ENCODE measurements around the gene RAB6B. TPM values are rescaled to one million over a fixed set of nuclear protein-coding genes. Genes with fewer than 3 reads are reported as not detected.

RAB6B gene
- total and polyA plus RNA-seq, 2 of the 4 experiments (the other 2 are of a cell fraction), result 0.18 to 1.2 TPM

DNA sequence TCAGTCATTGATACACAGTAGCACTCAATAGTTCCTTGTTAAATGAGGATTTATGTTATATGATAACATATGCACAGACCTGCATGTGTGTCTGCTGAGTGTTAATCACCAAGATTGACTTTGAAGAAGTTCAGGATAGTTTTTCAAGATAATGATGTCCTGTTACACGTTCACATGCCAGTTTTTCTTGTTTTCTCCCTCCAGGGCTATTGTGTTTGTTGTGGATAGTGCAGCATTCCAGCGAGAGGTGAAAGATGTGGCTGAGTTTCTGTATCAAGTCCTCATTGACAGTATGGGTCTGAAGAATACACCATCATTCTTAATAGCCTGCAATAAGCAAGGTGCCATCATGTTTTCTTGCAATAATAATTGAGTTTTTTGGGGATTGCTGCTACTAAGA lies 80.3 kb downstream of the RAB6B start:
- H3K79me1 ChIP-seq (ENCODE audit: low read depth in 1 of 2, low read length in 2 of 2), result peaks cover 6 to 10% of the 10 kb centered on the region in 2 experiments; a peak in 3 of 4 replicates
- TF ChIP-seq RAD21 (IDR thresholded peaks at IDR 0.05; ENCODE audit: low read length) (no peak), RFX5 (IDR thresholded peaks at IDR 0.05; ENCODE audit: low read depth, low read length) (no peak), BHLHE40 (IDR thresholded peaks at IDR 0.05; ENCODE audit: low read depth, low read length) (no peak), MAFK (IDR thresholded peaks at IDR 0.05; ENCODE audit: low read depth, low read length) (no peak), MXI1 (IDR thresholded peaks at IDR 0.05; ENCODE audit: borderline replicate concordance, low read depth, low read length) (no peak)
- TF ChIP-seq, protein P1, sequence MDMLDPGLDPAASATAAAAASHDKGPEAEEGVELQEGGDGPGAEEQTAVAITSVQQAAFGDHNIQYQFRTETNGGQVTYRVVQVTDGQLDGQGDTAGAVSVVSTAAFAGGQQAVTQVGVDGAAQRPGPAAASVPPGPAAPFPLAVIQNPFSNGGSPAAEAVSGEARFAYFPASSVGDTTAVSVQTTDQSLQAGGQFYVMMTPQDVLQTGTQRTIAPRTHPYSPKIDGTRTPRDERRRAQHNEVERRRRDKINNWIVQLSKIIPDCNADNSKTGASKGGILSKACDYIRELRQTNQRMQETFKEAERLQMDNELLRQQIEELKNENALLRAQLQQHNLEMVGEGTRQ (IDR thresholded peaks at IDR 0.05; ENCODE audit: low read depth, low read length), result no peak
- TF ChIP-seq, protein P2, sequence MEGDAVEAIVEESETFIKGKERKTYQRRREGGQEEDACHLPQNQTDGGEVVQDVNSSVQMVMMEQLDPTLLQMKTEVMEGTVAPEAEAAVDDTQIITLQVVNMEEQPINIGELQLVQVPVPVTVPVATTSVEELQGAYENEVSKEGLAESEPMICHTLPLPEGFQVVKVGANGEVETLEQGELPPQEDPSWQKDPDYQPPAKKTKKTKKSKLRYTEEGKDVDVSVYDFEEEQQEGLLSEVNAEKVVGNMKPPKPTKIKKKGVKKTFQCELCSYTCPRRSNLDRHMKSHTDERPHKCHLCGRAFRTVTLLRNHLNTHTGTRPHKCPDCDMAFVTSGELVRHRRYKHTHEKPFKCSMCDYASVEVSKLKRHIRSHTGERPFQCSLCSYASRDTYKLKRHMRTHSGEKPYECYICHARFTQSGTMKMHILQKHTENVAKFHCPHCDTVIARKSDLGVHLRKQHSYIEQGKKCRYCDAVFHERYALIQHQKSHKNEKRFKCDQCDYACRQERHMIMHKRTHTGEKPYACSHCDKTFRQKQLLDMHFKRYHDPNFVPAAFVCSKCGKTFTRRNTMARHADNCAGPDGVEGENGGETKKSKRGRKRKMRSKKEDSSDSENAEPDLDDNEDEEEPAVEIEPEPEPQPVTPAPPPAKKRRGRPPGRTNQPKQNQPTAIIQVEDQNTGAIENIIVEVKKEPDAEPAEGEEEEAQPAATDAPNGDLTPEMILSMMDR (conservative IDR thresholded peaks at IDR 0.05; ENCODE audit: low read depth, low read length), result no peak
- ATAC-seq (ENCODE audit: low read depth) (no peak), DNase-seq (no peak)
- H4K5ac ChIP-seq (ENCODE audit: low read depth, low read length), result no peak overlapping the region
- H3K4ac ChIP-seq (ENCODE audit: low read depth, low read length), result no peak overlapping the region
- H3K9ac ChIP-seq (ENCODE audit: low read depth, low read length), result no peak overlapping the region
- no peak overlapping the region for H3K23ac ChIP-seq (ENCODE audit: low read depth, low read length)
- H3K9me1 ChIP-seq (ENCODE audit: insufficient read depth, low read length), result no peaks in the 10 kb centered on the region; the same call in 1 of the 2 replicates
- H3K9me3 ChIP-seq (ENCODE audit: control insufficient read depth, insufficient read depth, low read length), result no peaks in the 10 kb centered on the region
- H3K36me3 ChIP-seq (ENCODE audit: control insufficient read depth, insufficient read depth, low read length), result peaks cover 26% of the 10 kb centered on the region
- no peak overlapping the region for H2BK15ac ChIP-seq (ENCODE audit: low read depth, low read length)
- peaks cover 2% of the 10 kb centered on the region; the same call in 1 of the 2 replicates for H4K20me1 ChIP-seq (ENCODE audit: insufficient read depth, low read length)
- H3K4me2 ChIP-seq (ENCODE audit: low read depth, low read length), result no peak overlapping the region
- H2BK5ac ChIP-seq (ENCODE audit: low read depth, low read length, poor library complexity, severe bottlenecking), result no peak overlapping the region
- no peak overlapping the region for H3K27ac ChIP-seq (ENCODE audit: insufficient read depth, low read length)
- no peak overlapping the region for H3K4me3 ChIP-seq (ENCODE audit: insufficient read depth, low read depth, low read length)
- H3K4me1 ChIP-seq (ENCODE audit: control insufficient read depth, insufficient read depth, low read length), result no peaks in the 10 kb centered on the region
- H2BK120ac ChIP-seq (ENCODE audit: low read depth, low read length), result no peak overlapping the region
- no peak overlapping the region for H3K56ac ChIP-seq (ENCODE audit: extremely low read depth, insufficient read depth, low read length)
- H3K14ac ChIP-seq (replicated peaks; ENCODE audit: low read depth, low read length), result no peak overlapping the region
- H2BK20ac ChIP-seq (ENCODE audit: low read depth, low read length), result no peak overlapping the region
- intact Hi-C loops (cut with micrococcal nuclease), result loop anchor here (5.0 to 10.0 kb wide), 2 partner anchors 379 to 482 kb away; no protein-coding TSS in a partner anchor
- dilution Hi-C loops (cut with HindIII; ENCODE audit: low sequenced_read_pairs, unreplicated experiment), result no loop called here
- in situ Hi-C loops (cut with MboI; ENCODE audit: low sequenced_read_pairs), result loop anchor here (10.0 to 25.0 kb wide), 3 partner anchors 109 to 672 kb away; partner anchors contain the start of genes ANAPC13 and CEP63
- H2AK9ac ChIP-seq (replicated peaks; ENCODE audit: low read depth, low read length, poor library complexity), result no peak overlapping the region
- H2AFZ ChIP-seq (replicated peaks; ENCODE audit: low read length, poor library complexity), result no peak overlapping the region
- no peak overlapping the region for H4K91ac ChIP-seq (ENCODE audit: insufficient read depth, low read depth, low read length)
- H3K27me3 ChIP-seq (ENCODE audit: control insufficient read depth, insufficient read depth, low read length), result no peaks in the 10 kb centered on the region
- H3K18ac ChIP-seq (ENCODE audit: low read depth, low read length), result no peak overlapping the region
- no peak overlapping the region for H2AK5ac ChIP-seq (ENCODE audit: low read depth, low read length)
- no CpG with 5 or more reads among the region's 2 CpGs for WGBS, 2 experiments (ENCODE audit: extremely low coverage in 2 of 2, insufficient read length in 1 of 2)
- ChIA-PET CTCF (no interaction called here), POLR2A (ENCODE audit: unreplicated experiment) (no interaction called here)
- no peak overlapping the region for H4K8ac ChIP-seq (ENCODE audit: low read depth in 2 of 2, low read length in 2 of 2)
- no TSS peak for BruUV-seq (replicated peaks)
